HG02610 (cell line): ENCODE data around the gene FANCE.
A peak's percentile ranks its signal among the peaks of the same experiment; 100 is the strongest.

Experiments
- ATAC-seq: cut with Tn5 transposase; IDR thresholded peaks from one replicate; pipeline ENCODE4 v1.9.1; 2021; ENCODE audit warnings: mild to moderate bottlenecking, moderate library complexity; ENCODE audit not compliant: unreplicated experiment

FANCE gene, protein sequence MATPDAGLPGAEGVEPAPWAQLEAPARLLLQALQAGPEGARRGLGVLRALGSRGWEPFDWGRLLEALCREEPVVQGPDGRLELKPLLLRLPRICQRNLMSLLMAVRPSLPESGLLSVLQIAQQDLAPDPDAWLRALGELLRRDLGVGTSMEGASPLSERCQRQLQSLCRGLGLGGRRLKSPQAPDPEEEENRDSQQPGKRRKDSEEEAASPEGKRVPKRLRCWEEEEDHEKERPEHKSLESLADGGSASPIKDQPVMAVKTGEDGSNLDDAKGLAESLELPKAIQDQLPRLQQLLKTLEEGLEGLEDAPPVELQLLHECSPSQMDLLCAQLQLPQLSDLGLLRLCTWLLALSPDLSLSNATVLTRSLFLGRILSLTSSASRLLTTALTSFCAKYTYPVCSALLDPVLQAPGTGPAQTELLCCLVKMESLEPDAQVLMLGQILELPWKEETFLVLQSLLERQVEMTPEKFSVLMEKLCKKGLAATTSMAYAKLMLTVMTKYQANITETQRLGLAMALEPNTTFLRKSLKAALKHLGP

DNA sequence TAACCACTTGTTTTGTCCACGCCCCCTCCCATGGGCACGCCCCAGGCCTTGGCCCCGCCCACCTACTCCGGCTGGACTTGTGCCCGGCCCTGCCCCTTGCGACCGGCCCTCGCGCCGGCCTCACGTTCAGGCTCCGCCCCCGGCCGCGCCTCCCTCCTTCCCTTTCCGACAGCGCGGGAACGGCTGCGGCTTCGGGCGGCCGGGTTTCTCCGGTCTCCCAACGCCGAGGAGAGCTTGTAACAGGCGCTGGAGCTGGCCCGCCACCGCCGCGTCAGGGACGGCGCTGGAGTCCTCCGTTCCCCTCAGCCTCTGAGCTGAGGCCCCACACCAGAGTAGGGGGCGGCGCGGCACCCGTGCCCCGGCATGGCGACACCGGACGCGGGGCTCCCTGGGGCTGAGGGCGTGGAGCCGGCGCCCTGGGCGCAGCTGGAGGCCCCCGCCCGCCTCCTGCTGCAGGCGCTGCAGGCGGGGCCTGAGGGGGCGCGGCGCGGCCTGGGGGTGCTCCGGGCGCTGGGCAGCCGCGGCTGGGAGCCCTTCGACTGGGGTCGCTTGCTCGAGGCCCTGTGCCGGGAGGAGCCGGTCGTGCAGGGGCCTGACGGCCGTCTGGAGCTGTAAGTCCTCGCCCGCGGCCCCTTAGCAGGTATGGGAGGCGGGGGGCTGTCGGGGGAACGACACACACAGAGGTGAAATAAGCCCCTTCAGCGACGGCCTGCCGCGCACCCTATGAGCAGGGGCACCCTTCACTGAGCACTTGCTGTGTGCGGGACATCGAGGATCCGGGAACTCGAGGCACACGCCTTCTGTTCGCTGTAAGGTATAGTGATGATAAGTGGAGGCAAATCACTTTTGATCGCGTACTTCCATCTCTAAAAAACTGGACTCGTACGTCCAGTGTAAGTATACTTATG is at the start of gene FANCE:
Gene FANCE, plus strand, starts transcription at position 156 of the 908 bp plus-strand sequence. Its CDS starts 208 bp downstream, at position 364.
- peak; percentile 93 for ATAC-seq

- no peak for ATAC-seq
These were observed 49.3 kb upstream of the FANCE start for GRCh38 chr6:35402856-35403191.

DNA sequence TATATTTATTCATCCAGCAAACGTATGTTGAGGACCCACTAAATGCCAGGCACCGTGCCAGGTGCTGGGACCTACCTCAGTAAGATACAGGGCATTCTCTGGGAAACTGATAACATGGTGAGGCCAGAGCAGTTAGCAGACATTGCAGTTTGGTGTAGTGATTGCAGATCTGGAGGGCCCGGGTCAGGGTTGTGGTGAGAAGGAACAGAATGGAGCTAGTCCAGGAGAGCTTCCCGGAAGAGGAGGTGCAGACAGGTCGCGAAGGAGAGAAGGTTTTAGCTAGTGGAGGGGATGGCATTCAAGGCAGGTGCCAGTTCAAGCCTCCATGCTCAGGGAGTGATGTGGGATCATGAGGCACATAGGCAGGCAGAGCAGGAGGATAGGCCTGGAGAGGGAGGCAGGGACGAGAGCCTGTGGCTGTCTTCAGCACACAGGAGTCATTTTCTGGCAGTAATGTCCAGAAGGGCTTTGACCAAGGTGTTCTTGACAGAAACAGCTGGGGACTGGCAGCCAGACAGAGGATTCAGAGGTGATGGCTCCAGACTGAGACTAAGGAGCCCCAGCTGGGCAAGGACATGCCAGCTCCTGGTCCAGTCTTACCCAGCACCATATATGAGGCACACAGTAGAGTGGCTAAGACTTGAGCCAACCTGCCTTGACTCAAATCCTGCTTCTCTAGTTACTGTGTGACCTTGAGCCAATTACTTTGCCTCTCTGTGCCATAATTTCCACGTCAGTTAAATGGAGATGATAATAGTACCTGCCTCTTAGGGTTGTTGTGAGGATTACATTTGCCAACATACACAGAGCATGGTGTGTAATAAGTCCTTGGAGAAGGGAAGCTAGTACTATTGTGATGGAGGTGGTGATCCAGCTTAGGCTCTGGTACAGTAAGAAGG is 48.3 kb upstream of the FANCE start:
- no peak for ATAC-seq

DNA sequence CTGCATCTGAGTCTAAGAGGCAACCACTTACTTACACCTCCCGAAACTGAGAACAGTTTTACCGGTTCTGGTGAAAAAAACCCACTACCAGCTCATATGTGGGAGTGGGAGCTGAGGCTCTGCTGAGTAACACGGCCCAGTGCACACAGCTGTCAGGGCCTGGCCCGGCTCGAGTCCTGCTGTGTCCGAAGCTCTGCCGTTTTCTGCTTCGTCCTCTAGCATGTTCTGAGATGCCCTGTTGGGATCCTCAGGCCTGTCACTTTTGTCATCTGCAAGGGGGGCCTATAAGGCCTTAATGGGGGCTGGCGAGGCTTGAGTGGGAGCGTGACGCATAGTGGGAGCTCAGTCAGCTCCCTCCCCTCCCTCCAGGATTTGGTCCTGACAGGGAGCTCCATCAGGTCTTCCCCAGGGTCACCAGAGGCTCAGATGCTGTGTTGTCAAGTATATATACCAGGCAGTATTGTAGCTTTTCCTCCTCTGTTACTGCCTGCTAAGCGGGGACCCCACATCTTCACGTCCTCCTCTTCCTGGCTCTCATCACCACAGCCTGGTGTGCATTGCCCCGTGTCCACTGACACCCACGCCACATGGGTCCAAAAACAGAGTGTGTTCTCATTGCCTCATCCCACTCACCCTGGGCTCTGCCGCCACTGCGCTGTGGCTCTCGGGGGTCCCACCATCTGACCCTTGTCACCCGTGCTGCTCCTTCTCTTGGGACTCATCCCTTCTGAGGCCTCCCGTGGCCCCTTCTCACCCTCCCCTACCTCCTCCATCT is 45.2 kb upstream of the FANCE start:
- no peak for ATAC-seq

DNA sequence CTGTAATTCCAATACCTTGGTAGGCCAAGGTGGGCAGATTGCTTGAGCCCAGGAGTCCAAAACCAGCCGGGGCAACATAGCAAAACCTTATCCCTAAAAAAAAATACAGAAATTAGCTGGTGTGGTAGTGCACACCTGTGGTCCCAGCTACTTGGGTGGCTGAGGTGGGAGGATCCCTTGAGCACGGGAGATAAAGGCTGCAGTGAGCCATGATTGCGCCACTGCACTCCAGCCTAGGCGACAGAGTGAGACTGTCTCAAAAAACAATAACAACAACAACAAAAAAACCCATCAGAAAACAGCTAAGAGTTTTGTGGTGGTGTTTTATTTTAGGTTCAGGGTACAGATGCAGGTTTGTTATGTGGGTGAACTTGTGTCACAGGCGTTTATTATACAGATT is 42.9 kb upstream of the FANCE start:
- ATAC-seq: no peak

DNA sequence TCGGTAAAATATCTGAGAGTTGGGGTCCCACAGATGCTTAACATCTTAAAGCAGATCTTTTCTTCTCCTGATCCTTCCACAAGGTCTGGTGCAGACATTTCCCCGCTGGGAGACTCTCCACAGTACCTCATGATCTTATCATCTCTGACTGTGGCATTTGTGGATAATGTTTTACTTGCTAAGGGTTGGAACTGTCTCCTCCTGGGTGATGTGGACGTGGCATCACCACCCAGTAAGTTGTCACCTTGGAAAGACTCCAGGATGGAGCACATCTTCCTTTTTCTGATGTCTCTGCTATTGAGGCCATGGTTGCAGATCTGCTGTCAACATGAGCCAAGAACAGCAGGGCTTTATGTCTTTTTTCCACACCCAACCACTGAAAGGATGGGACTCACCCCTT is 42.0 kb upstream of the FANCE start:
- no peak for ATAC-seq

- no peak for ATAC-seq
These were observed 41.1 kb upstream of the FANCE start for GRCh38 chr6:35411066-35411465.

GRCh38 chr6:35412102-35412501 is 40.0 kb upstream of the FANCE start:
- ATAC-seq: no peak

DNA sequence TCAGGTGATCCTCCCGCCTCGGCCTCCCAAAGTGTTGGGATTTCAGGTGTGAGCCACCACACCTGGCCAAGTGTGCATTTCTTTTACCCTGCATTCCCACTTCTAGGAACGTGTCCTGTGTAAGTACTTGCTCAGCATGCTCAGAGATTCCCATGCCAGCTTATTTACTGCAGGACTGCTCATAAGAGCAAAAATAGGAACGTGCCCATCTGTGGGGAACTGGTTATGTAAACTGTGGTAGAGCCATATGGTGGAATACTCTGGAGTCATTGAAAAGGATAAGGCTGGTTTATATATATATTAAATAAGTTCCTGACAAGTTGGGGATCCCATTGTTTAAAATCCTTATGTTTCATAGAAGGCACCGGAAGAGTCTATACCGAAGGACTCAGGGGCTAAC is 38.2 kb upstream of the FANCE start:
- no peak for ATAC-seq

DNA sequence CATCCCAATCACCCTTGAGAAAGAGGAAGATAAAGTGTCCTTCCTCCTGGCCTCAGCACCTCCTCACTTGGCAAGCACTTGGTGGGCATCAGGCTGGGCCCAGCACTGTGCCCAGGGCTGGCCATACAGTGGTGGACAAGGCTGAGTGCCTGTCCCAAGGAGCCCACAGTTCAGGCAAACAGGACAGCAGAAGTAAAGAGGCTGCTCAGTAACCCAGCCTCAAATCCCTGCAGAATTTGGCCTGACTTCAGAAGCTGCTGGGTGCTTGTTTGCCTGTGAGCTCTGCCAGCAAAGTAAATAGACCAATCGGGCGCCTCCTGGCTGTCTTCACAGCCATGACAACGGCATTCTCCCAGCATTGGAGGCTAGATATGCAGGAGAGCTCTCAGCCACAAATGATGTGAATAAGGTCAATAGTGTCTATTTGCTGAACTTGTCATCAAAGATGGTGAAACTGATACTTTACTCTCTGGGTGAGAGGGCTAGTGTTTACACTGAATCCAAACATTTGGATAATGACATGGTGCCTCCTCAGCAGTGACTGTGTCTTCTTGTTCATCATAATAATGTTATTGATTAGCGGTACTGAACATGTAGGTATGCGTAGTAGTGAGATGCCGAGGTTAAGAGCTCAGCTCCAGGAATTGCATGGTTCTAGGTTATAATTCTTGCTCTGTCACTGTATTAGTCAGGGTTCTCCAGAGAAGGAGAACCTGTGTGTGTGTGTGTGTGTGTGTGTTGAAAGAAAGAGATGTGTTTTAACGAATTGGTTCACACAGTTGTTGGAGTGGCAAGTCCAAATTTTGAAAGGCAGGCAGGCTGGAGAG is 36.9 kb upstream of the FANCE start:
- ATAC-seq: no peak

DNA sequence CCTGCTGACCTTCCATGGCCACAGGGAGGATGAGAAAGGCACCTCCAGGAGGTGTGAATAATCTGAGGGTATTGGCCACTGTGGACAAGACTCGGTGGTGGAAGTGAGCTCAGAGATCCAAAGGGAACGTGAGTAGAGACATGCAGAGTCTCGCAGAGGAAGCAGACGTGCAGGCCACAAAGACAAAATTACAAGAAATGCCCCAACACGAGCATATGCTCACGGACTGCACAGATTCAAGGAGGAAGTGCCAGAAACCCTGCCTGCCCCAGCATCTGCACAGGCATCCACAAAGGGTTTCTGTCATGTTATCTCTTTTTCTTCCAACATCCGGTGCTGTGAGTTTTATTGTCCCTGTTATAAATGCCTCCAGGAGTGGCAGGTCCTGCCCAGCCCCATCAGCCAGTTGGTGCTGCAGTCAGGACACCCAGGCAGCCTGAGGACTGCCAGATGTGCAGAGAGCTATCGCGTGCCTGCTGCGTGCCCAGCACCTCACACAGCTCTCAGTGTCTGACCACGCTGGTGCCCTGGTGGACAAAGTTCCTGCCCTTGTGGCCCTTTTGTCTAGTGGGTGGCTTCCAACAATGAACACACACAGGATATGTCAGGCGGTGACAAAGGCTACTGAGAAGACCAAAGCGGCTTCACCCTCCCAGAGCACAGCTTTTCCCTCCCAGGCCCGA is 34.0 kb upstream of the FANCE start:
- ATAC-seq: no peak

GRCh38 chr6:35419417-35419816 is 32.7 kb upstream of the FANCE start:
- no peak for ATAC-seq

GRCh38 chr6:35419961-35420360 is 32.2 kb upstream of the FANCE start:
- no peak for ATAC-seq

- ATAC-seq: no peak
These were observed 26.9 kb upstream of the FANCE start for GRCh38 chr6:35425284-35425683.

DNA sequence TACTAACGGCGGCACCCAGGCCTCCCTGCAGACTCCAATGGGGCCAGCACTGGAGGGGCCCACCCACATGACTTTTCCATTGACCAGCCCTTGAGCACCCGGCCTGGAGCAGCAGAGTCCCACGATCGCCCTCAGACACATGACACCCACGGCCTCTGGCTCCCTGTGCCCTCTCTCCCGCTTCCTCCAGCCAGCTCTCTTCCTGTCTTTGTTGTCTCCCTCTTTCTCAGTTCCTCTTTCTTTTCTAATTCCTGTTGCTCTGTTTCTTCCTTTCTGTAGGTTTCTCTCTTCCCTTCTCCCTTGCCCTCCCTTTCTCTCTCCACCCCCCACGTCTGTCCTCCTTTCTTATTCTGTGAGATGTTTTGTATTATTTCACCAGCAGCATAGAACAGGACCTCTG is 26.1 kb upstream of the FANCE start:
- ATAC-seq: no peak

DNA sequence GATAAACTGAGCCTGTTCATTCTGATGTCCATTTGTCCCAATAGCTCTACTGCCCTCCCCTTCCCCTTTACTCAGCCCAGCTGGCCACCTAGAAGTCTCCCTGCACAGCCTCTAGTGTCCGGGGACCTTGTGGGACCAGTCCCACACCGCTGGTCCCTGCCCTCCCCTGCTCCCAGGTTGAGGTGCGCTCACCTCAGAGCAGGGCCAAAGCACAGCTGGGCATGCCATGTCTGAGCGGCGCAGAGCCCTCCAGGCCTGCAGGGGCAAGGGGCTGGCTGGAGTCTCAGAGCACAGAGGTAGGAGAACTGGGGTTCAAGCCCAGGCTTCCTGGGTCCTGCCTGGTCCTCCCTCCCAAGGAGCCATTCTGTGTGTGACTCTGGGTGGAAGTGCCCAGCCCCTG is 24.7 kb upstream of the FANCE start:
- no peak for ATAC-seq

DNA sequence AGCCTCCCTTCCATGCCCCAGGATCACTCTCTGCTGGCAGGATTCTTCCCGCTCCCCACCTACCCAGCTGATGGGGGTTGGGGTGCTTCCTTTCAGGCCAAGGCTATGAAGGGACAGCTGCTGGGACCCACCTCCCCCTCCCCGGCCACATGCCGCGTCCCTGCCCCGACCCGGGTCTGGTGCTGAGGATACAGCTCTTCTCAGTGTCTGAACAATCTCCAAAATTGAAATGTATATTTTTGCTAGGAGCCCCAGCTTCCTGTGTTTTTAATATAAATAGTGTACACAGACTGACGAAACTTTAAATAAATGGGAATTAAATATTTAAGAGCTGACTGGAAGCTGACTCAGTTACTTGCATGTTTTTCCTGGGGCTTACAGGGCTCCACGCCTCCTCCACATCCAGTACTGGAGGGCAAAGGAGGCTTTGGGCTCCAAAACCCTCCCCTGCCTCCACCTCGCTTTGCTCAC is 24.3 kb upstream of the FANCE start:
- no peak for ATAC-seq

DNA sequence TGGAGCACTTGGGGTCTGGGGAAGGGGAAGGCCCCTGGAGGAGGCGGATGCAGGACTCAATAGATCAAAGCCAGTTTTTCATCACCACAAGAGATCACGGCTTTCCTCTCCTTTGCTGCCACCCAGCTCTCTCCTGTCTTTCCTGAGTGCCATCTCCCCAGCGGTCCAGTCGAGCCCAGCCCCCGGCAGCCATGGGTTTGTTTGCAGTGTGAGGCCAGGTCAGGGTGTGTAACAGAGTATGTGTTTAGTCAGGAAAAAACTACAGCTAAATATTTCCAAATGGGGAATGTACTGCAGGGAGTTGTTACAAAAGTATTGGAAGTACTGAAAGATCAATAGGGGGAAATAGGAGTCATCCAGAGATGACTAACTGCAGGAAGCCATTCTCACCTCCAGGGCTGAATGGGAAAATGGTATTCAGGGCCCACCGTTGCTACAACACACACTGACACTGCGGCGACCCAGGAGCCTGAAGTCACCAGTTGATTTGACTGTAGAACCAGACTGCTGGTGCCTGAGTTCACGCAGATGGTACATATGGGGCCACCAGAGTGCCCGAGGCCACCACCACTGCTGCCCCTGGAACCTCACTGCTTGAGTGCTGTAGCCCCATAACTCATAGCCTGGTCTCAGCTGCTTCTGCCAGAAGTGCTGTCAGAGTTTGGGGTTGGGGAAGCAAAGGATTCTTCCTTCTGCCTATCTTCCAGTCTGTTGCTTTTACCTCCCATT is 23.6 kb upstream of the FANCE start:
- no peak for ATAC-seq
